HEK293 (cell line): ENCODE measurements around the gene HSD17B12.

Source experiments
- CTCF ChIA-PET: fragments of 350-600 bp; formaldehyde crosslinking; extraction: SDS; loops from one replicate; lab custom pipeline; 2021; ENCODE audit warnings: antibody characterized with exemption; lab: Yijun Ruan, JAX
- POLR2A ChIA-PET: fragments of 300-600 bp; formaldehyde crosslinking; extraction: SDS; loops from one replicate; lab custom pipeline; 2020; ENCODE audit warnings: antibody characterized with exemption, inconsistent platforms; lab: Yijun Ruan, JAX
- H3K27ac ChIP-seq: fragments of 200-500 bp; sonication (Bioruptor generic); 2 replicates; pipeline ENCODE4 v1.5.1; 2014; ENCODE audit warnings: low read depth, low read length, control low read depth, inconsistent platforms; ENCODE audit errors: extremely low read depth
- H3K36me3 ChIP-seq, 2 experiments: fragments of 200-500 bp in 1 of 2; sonication (Bioruptor generic) in 1 of 2; 1 replicate in 1 of 2; 2 replicates in 1 of 2; pipeline ENCODE4 v1.5.1; 2014 to 2017; ENCODE audit warnings: inconsistent platforms in 2 of 2, low read length in 2 of 2; ENCODE audit not compliant: control insufficient read depth in 2 of 2, insufficient read depth in 1 of 2
- H3K4me1 ChIP-seq: fragments of 200-500 bp; sonication (Bioruptor generic); 2 replicates; pipeline ENCODE4 v1.5.1; 2014; ENCODE audit warnings: mild to moderate bottlenecking, low read length, inconsistent platforms; ENCODE audit not compliant: control insufficient read depth, insufficient read depth
- H3K4me3 ChIP-seq: 2 replicates; pipeline ENCODE4 v1.5.1; 2011; ENCODE audit warnings: low read depth, mild to moderate bottlenecking, control low read depth, low read length, moderate library complexity
- H3K9me3 ChIP-seq: fragments of 200-500 bp; sonication (Bioruptor generic); 2 replicates; pipeline ENCODE4 v1.5.1; 2014; ENCODE audit warnings: low read depth, low read length, inconsistent platforms; ENCODE audit not compliant: control insufficient read depth, insufficient read depth
- SETDB1 ChIP-seq: IDR thresholded peaks from one replicate; pipeline ENCODE4 v1.6.1; 2017; ENCODE audit warnings: mild to moderate bottlenecking, low read length, moderate library complexity, mixed read lengths; ENCODE audit not compliant: insufficient read length
- TF ChIP-seq, protein P1 (sequence below): fragments of 450-650 bp; formaldehyde crosslinking; IDR thresholded peaks from 2 replicates; pipeline ENCODE4 v1.5.1; 2017; ENCODE audit warnings: missing biosample characterization, missing genetic modification characterization

Gene HSD17B12

DNA sequence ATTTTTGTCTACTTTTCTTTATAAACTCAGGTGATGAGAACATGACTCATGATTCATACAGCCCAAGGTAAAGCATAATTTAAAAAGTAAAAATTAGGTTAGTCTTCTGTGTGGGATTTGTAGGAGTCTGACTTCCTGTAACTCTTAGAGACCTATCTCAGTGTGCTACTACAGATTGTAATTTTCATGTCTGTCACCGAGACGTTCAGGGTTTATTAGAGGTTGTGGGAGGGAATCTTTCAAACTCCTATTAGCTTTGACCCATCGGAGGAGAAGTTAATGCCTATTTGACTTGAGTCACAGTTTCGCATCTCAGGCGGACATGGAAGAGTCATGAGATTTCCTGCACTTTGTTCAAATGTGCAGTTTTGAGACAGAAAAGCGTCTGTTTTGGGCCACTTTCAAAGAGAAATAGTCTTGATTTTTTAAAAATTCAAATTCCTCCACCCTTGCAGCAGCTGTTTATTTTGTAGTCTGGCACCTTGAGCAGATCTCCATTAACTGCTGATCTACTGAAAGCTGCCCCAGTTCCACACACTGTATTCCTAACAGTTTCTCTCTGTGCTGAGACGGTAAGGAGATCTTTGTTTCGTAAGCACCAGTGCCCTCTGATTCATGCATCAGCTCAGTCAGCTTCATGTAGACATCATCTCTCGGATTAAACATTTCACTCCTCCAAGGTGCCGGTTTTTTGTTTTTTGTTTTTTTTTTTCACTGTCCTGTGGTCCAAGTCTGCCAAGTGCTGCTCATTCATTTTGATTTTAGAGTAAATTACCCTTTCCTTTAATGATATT is 224.4 kb downstream of the HSD17B12 start (continued):
- TF ChIP-seq, protein P1, sequence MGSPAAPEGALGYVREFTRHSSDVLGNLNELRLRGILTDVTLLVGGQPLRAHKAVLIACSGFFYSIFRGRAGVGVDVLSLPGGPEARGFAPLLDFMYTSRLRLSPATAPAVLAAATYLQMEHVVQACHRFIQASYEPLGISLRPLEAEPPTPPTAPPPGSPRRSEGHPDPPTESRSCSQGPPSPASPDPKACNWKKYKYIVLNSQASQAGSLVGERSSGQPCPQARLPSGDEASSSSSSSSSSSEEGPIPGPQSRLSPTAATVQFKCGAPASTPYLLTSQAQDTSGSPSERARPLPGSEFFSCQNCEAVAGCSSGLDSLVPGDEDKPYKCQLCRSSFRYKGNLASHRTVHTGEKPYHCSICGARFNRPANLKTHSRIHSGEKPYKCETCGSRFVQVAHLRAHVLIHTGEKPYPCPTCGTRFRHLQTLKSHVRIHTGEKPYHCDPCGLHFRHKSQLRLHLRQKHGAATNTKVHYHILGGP (tag by site-specific recombination): no peak

DNA sequence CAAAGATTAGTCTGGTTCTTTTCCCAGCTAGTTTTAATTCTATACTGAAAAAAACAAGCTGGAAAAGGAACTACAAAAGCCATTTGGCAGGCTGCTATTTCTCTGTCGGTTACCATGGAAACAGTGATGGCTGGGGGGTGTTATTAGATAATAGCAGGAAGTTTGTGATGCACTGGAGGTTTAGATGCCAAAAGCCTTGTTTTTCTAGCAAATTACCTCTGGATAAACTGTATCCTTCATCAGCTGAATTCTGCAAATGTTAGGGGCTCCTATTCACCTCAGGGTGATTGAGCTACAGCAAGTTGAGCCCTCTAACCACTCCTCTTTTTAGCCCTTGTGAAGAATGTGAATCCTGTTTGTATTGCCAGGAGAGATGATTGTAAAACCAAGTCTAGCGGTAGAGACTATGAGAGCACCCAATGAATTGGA is 225.3 kb downstream of the HSD17B12 start:
- no peak for TF ChIP-seq SETDB1
- TF ChIP-seq, all 188 proteins: peak for 0
- Histone ChIP-seq H3K4me3 (no peak overlapping the region), H3K27ac (no peak overlapping the region), H3K4me1 (no peaks in the 10 kb centered on the region), H3K9me3 (no peaks in the 10 kb centered on the region), H3K36me3 (peaks cover 0 to 59% of the 10 kb centered on the region in 2 experiments)
- ChIA-PET POLR2A (no interaction called here), CTCF (interaction anchor here (0.6 to 2.7 kb wide), 3 partner anchors 12 to 340 kb away, joined by 3 to 13 read pairs (median 3); no protein-coding TSS in a partner anchor)
